Ishikawa (cell line): ENCODE data around the gene OR5AL1.

Experiments
- NFIC ChIP-seq: IDR thresholded peaks from 2 replicates; pipeline ENCODE4 v1.6.1; 2012
- RAD21 ChIP-seq: IDR thresholded peaks from 2 replicates; pipeline ENCODE4 v1.6.1; 2012; ENCODE audit warnings: low read depth
- ZBTB7A ChIP-seq: IDR thresholded peaks from 2 replicates; pipeline ENCODE4 v1.6.1; 2012; ENCODE audit warnings: low read depth
- TF ChIP-seq, protein P1 (sequence below): IDR thresholded peaks from 2 replicates; pipeline ENCODE4 v1.6.1; 2012; ENCODE audit warnings: low read depth, mild to moderate bottlenecking

OR5AL1 gene

DNA sequence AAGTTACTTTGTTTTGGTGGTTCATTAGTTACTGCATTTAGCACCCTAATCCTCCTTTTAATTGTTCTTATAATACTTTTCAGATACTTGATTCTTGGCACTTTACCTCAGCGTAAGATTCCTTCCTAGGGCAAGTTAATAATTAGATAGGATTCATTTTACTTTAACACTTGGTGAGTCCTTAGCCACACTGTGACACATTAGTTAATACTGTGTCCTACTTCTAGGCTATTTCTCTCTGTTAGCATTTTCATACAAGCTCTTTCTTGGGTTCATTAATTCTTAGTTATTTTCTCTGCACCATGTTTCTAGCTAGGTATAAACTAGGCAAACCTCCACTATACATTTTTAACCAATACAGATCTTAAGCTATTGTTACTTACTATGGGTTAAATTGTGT lies 44.6 kb downstream of the OR5AL1 start:
- TF ChIP-seq ZBTB7A (no peak), RAD21 (no peak), NFIC (no peak)
- TF ChIP-seq, protein P1, sequence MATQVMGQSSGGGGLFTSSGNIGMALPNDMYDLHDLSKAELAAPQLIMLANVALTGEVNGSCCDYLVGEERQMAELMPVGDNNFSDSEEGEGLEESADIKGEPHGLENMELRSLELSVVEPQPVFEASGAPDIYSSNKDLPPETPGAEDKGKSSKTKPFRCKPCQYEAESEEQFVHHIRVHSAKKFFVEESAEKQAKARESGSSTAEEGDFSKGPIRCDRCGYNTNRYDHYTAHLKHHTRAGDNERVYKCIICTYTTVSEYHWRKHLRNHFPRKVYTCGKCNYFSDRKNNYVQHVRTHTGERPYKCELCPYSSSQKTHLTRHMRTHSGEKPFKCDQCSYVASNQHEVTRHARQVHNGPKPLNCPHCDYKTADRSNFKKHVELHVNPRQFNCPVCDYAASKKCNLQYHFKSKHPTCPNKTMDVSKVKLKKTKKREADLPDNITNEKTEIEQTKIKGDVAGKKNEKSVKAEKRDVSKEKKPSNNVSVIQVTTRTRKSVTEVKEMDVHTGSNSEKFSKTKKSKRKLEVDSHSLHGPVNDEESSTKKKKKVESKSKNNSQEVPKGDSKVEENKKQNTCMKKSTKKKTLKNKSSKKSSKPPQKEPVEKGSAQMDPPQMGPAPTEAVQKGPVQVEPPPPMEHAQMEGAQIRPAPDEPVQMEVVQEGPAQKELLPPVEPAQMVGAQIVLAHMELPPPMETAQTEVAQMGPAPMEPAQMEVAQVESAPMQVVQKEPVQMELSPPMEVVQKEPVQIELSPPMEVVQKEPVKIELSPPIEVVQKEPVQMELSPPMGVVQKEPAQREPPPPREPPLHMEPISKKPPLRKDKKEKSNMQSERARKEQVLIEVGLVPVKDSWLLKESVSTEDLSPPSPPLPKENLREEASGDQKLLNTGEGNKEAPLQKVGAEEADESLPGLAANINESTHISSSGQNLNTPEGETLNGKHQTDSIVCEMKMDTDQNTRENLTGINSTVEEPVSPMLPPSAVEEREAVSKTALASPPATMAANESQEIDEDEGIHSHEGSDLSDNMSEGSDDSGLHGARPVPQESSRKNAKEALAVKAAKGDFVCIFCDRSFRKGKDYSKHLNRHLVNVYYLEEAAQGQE: no peak
